ENCODE data around the gene UBL4B. TPM values are rescaled to one million over a fixed set of nuclear protein-coding genes. Genes with fewer than 3 reads are reported as not detected.

The UBL4B gene
- total RNA-seq, 2 experiments from 2014 or later, result not detected

DNA sequence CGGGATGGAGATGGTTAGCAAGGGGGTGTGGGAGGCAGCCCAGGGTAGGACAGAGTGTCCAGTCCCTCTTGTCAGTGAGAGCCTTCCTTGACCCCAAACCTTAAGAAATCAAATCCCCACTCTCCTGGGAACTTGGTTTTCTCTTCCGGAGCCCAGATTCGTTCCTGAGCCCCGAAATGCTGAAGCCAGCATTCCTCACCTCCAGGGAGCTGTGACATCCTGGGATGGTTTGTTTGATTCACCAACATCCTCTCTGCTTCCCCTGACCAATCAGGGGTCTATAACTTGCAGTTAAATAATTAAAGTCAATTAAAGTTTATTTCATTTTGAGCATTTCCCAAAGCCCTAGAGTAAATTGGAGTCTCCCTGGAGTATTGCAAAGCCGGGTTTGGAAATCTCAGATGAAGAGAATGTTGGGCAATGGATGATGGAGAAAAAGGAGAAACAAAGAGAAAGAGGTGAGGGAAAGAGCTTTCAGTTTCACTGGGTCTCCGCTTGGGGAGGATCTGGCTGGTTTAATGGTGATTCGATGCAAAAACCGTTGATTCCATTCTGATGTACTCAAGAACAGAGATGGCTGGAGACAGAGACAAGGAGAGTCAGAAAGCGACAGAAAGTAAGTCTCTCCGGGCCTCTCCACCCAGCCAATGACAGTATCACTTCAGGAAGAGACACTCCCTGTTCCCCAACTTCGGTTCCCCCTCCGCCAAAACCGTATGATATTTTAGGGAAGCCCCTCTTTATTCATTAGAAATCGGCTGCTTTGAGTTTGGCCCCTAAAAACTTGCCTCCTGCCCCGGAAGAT is 29.0 kb upstream of the UBL4B start:
- CTCF ChIA-PET, result interaction anchor here (1.9 to 2.2 kb wide), 2 partner anchors 14 to 24 kb away, joined by 6 to 8 read pairs; no protein-coding TSS in a partner anchor
- POLR2A ChIA-PET, result no interaction called here

- POLR2A ChIA-PET, result no interaction called here
- CTCF ChIA-PET, result interaction anchor here (1.9 to 2.2 kb wide), 2 partner anchors 15 to 24 kb away, joined by 6 to 8 read pairs; no protein-coding TSS in a partner anchor
Observed at GRCh38 chr1:110083866-110084226, 28.4 kb upstream of the UBL4B start.

GRCh38 chr1:110084227-110085078 is 27.8 kb upstream of the UBL4B start:
- ChIA-PET POLR2A (no interaction called here), CTCF (interaction anchor here (1.9 kb wide), 1 partner anchor 25 kb away, joined by 8 read pairs; no protein-coding TSS in a partner anchor)

DNA sequence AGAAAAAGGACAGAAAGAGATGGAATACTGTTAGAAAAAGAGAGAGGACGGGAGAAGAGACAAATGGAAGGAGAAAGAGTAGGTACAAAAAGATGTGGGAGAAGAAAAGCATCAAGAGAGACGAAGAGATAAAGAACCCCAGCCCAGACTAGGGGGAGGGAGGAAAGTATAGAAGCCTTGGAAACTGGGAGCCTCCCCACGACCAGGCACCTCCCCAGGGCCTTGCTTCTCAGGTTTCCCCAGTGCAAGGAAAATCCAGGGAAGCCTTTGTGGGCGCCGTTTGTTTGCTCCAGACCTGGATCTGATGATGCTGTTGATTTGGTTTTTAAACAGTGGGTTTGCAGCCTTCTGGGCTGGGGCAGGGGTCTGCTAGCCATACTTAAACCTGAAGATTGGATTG is 26.6 kb upstream of the UBL4B start:
- ChIA-PET POLR2A (no interaction called here), CTCF (no interaction called here)

DNA sequence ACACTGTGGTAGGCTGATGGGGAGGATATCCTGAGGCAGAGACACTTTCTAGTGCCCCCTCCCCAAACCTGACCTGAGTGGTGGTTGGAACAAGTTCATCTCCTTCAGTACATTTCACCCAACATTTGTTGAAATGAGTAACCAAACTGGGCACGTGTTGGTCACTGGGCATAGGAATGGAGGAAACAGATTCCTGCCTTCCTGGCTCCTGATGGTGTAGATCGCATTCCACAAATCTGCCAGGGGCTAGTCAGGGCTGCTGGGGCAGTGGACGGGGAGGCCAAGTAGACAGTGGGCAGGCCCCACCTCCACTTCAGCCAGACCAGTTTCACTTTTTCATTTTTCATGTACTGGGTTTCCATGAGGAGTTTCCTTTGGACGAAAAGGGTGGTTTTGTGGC is 25.3 kb upstream of the UBL4B start:
- ChIA-PET POLR2A (no interaction called here), CTCF (interaction anchor here (1.5 to 1.6 kb wide), 2 partner anchors 9 to 14 kb away, joined by 4 to 8 read pairs; no protein-coding TSS in a partner anchor)

- CTCF ChIA-PET, result interaction anchor here (0.6 to 5.9 kb wide), 15 partner anchors 9 to 109 kb away, joined by 3 to 45 read pairs (median 4); partner anchors contain the start of gene ALX3
- POLR2A ChIA-PET, result no interaction called here
Observed at GRCh38 chr1:110087812-110088738, 24.2 kb upstream of the UBL4B start.

DNA sequence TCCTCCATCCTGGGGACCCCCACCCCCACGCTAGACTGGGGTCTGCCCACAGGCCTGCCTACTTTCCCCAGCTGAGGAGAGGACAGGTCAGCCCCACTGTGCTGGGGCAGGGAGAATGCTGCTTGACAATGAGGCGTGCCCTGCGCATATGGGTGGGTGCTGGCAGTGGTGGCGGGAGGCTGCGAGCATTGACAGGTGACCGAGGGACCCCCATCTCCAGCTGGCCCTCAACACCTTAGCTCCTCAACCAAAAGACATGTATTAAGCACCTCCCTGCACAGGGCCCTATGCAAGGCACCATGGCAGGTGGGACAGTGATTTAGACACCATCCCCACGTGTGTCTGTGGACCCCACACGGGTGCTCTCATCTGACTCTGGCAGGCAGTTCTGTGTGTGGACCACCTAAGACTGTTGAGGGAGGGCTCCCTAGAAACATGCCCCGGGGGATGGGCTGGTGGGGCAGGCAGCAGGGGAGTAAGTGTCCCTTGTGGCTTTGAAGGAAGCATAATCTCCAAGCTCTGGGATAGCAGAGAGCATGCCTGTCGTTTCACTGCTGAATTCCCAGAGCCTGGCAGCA is 23.4 kb upstream of the UBL4B start:
- CTCF ChIA-PET, result interaction anchor here (0.6 to 5.9 kb wide), 13 partner anchors 8 to 108 kb away, joined by 3 to 45 read pairs (median 4); partner anchors contain the start of gene ALX3
- POLR2A ChIA-PET, result no interaction called here

GRCh38 chr1:110089561-110090275 is 22.5 kb upstream of the UBL4B start:
- ChIA-PET POLR2A (no interaction called here), CTCF (interaction anchor here (0.6 to 5.9 kb wide), 2 partner anchors 15 to 294 kb away, joined by 3 to 45 read pairs; no protein-coding TSS in a partner anchor)

DNA sequence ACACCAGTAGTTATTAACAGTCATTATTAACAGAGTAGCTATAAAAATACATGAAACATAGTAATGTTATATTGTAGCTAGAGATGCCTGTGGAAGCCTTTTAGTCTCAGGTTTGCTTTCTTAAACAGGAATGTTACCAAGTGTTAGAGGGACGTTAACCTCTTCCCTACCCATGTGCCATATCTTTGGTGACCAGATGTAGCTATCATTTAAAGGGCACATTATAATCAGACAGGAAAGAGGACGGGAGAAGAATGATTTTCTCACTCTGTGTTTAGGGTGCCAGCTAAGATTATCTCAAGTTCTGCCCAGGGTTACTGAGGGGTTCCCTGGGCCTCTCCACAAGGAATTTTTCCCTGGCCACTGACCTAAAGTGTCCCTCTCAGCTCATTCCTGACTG is 20.9 kb upstream of the UBL4B start:
- POLR2A ChIA-PET, result no interaction called here
- CTCF ChIA-PET, result interaction anchor here (0.7 to 5.9 kb wide), 2 partner anchors 13 to 14 kb away, joined by 3 to 45 read pairs; no protein-coding TSS in a partner anchor

DNA sequence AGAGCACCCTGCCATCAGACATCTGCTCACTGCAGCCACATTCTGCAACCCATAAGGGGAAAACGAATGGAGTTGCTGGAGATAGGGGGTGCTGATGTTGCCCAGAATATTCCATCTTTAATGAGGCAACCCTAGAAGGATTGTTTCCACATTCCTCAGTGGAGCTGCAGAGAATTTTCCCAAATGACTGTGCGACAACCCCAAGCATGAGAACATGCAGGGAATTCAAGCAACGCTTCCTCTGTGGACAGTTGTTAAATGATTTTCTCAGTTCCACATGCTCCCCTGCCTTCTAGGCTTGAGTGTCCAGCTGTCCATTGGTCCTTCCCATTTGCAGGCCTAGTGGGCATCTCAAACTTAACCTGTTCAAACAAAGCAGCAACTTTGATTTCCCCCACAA is 20.5 kb upstream of the UBL4B start:
- CTCF ChIA-PET, result interaction anchor here (0.9 to 5.9 kb wide), 2 partner anchors 10 to 13 kb away, joined by 3 to 45 read pairs; no protein-coding TSS in a partner anchor
- POLR2A ChIA-PET, result no interaction called here

GRCh38 chr1:110092991-110093390 is 19.3 kb upstream of the UBL4B start:
- POLR2A ChIA-PET, result no interaction called here
- CTCF ChIA-PET, result interaction anchor here (1.1 to 5.9 kb wide), 2 partner anchors 12 to 32 kb away, joined by 5 to 45 read pairs; no protein-coding TSS in a partner anchor

DNA sequence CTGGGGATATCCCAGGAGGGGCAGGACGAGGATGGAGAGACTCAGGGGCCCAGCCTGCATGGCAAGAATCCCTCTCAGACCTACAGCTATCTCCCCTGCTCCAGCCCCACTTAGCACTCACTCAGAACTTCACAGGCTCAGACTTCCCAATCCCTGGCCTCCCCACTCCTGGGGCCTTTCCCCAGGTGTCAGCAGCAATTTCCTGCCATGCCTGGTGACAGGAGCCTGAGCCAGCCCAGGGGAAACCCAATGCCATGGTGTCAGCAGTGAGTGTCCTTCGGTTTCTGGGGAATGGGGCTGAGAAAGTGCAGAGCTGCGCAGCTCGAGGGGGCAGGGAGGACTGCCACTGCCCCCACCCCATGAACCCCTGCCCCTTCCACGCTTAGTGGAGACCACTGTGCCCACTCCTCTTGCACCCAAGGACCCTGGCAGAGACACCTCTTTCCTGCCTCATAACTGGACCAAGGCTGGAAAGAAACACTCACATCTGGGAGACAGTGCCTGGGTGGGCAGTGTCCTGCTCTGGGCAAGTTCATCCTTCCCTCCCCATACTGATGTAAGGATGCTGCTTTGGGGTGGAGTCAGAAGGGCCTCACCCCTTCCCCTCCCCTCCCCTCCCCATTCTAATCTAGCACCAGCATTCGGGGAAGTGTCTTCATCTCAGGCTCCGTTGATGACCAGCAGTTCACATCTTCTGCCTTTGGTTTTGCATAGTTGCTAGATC is 17.1 kb upstream of the UBL4B start:
- ChIA-PET CTCF (interaction anchor here (2.0 kb wide), 1 partner anchor 10 kb away, joined by 7 read pairs; no protein-coding TSS in a partner anchor), POLR2A (no interaction called here)

DNA sequence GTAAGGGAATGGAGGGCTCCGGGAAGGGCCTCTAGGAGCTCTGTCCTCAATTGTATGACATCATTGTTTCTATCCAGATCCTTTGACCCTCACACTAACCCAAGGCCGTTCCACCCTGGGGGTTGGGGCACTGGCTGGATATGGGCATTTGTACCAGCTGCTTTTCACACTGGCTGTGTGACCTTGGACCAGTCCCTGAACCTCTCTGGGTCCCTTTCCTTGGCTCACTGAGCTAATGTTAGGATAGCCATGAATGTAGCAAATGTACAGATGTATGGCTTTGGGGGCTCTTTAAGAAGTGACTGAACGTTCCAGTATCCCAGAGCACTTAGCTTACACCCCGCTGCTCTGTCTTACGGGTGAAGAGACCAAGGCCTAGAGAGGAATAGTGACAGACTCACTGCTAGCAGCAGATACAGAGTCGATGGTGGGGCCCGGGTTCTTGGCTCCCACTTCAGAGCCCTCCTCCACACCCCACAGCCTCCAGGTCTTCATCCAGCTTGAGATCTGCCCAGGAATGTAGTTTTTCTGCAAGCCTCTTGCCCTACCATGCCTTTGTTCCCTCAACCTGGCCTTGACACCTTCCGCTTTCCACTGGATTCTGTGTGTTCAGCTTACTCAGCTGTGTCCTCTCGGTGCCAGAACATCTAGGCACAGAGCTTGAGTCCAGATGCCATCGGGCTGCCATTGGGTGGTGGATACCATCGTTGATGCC is 14.6 kb upstream of the UBL4B start:
- POLR2A ChIA-PET, result no interaction called here
- CTCF ChIA-PET, result interaction anchor here (1.1 to 1.6 kb wide), 4 partner anchors 8 to 44 kb away, joined by 3 to 5 read pairs (median 4); no protein-coding TSS in a partner anchor

- ChIA-PET POLR2A (no interaction called here), CTCF (interaction anchor here (0.6 to 1.6 kb wide), 4 partner anchors 7 to 45 kb away, joined by 3 to 4 read pairs (median 3); no protein-coding TSS in a partner anchor)
Observed at GRCh38 chr1:110098222-110099026, 13.8 kb upstream of the UBL4B start.

- ChIA-PET CTCF (interaction anchor here (1.1 to 1.4 kb wide), 2 partner anchors 12 to 40 kb away, joined by 4 to 6 read pairs; no protein-coding TSS in a partner anchor), POLR2A (no interaction called here)
Observed at GRCh38 chr1:110100335-110100734, 11.9 kb upstream of the UBL4B start.

DNA sequence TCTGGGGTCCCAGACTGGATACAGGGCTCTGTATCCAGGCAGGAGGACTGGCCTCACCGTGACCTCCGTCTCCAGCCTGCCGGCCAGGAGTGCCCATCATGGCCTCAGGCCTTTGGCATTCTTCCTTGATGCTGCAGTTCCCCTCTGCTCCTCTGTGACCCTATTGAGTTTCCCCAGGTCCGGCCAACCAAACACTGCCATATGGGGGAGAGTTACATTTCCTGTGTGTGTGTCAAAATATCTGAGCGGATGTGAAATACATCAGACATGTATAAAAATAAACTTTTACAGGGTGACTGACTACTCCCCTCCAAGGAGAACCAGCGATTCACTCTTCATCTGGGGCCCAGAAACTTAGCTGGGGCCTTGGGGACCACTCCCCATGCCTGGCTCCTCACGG is 10.2 kb upstream of the UBL4B start:
- ChIA-PET CTCF (interaction anchor here (1.1 to 2.3 kb wide), 2 partner anchors 15 to 48 kb away, joined by 6 to 7 read pairs; no protein-coding TSS in a partner anchor), POLR2A (no interaction called here)
